MCF 10A (cell line): Measurements from ENCODE around the gene PALMD. TPM values are rescaled to one million over a fixed set of nuclear protein-coding genes. Genes with fewer than 3 reads are reported as not detected.
A peak's percentile ranks its signal among the peaks of the same experiment; 100 is the strongest.

ENCODE experiments used
- BruUV-seq: library from RNA; stranded (reverse); fragments of 400-500 nt; replicated peaks from 2 replicates; lab custom pipeline; 2021; lab: Mats Ljungman, UMichigan
- CTCF ChIA-PET: fragments of 300-600 bp; sonication (Branson Sonifier 250); formaldehyde crosslinking; extraction: SDS; loops from one replicate; lab custom pipeline; 2021; ENCODE audit warnings: antibody characterized with exemption, inconsistent platforms; lab: Yijun Ruan, JAX
- POLR2A ChIA-PET: fragments of 300-600, 350-650 bp; sonication (Branson Sonifier 250); formaldehyde crosslinking; extraction: SDS; loops from one replicate; lab custom pipeline; 2020; ENCODE audit warnings: antibody characterized with exemption, inconsistent platforms; lab: Yijun Ruan, JAX
- DNase-seq: peaks from one replicate; pipeline ENCODE4 v3.0.0-alpha.2; 2018; ENCODE audit not compliant: unreplicated experiment
- H3K27ac Mint-ChIP-seq: one replicate; pipeline ENCODE4 v1.8.0; 2022; ENCODE audit warnings: mild to moderate bottlenecking, low read depth, mixed read lengths; ENCODE audit not compliant: unreplicated experiment
- H3K27me3 Mint-ChIP-seq: one replicate; pipeline ENCODE4 v1.8.0; 2022; ENCODE audit warnings: mixed read lengths; ENCODE audit not compliant: insufficient read depth, unreplicated experiment
- H3K36me3 Mint-ChIP-seq: one replicate; pipeline ENCODE4 v1.8.0; 2022; ENCODE audit warnings: mild to moderate bottlenecking, moderate library complexity, mixed read lengths; ENCODE audit not compliant: insufficient read depth, unreplicated experiment
- H3K4me1 Mint-ChIP-seq: one replicate; pipeline ENCODE4 v1.8.0; 2022; ENCODE audit warnings: mixed read lengths; ENCODE audit not compliant: insufficient read depth, unreplicated experiment
- H3K4me3 Mint-ChIP-seq: one replicate; pipeline ENCODE4 v1.8.0; 2022; ENCODE audit warnings: mild to moderate bottlenecking, moderate library complexity, mixed read lengths; ENCODE audit not compliant: unreplicated experiment
- H3K9me3 Mint-ChIP-seq: one replicate; pipeline ENCODE4 v1.8.0; 2022; ENCODE audit warnings: mixed read lengths; ENCODE audit not compliant: unreplicated experiment
- intact Hi-C: fragments of 100-400 bp; cut with micrococcal nuclease; formaldehyde crosslinking; loops from 2 replicates; pipeline ENCODE4 v1.14.1; 2022
- total RNA-seq: library from RNA; stranded (reverse); gene quantifications from 2 replicates; pipeline ENCODE4 v1.2.3, GENCODE V29; 2022
- TF ChIP-seq, protein P1 (sequence below): fragments of 200-600 bp; IDR thresholded peaks from one replicate; pipeline ENCODE4 v1.8.0; 2022; ENCODE audit warnings: antibody characterized with exemption, mild to moderate bottlenecking; ENCODE audit not compliant: unreplicated experiment

The PALMD gene
- total RNA-seq, 1 experiment from 2014 or later = 0.33 TPM

DNA sequence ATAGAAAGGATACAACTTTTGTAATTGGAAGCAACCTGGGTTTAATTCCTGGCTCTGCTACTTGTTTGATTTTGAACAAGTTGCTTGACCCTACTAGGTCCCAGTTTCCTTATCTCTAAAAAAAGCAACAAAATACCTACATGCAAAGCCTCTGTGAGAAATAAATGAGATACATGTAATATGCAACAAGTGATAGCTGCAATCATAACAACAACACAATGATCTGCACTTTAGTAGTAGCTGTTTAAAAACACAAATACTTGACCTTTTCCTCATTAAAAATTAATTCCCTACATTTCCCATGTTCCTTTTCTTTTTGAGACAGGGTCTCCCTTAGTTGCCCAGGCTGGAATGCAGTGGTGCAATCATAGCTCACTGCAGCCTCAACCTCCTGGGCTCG, 80.5 kb downstream of the PALMD start:
- ChIA-PET POLR2A (no interaction called here), CTCF (interaction anchor here (0.6 to 0.9 kb wide), 4 partner anchors 12 to 546 kb away, joined by 3 read pairs; no protein-coding TSS in a partner anchor)
- BruUV-seq = no TSS peak
- Mint-ChIP-seq H3K4me1 (no peaks in the 10 kb centered on the region), H3K27ac (no peak overlapping the region), H3K27me3 (no peaks in the 10 kb centered on the region), H3K4me3 (no peak overlapping the region), H3K36me3 (peaks cover 4% of the 10 kb centered on the region), H3K9me3 (no peaks in the 10 kb centered on the region)
- no peak for DNase-seq
- intact Hi-C loops = no loop called here
- TF ChIP-seq, protein P1, sequence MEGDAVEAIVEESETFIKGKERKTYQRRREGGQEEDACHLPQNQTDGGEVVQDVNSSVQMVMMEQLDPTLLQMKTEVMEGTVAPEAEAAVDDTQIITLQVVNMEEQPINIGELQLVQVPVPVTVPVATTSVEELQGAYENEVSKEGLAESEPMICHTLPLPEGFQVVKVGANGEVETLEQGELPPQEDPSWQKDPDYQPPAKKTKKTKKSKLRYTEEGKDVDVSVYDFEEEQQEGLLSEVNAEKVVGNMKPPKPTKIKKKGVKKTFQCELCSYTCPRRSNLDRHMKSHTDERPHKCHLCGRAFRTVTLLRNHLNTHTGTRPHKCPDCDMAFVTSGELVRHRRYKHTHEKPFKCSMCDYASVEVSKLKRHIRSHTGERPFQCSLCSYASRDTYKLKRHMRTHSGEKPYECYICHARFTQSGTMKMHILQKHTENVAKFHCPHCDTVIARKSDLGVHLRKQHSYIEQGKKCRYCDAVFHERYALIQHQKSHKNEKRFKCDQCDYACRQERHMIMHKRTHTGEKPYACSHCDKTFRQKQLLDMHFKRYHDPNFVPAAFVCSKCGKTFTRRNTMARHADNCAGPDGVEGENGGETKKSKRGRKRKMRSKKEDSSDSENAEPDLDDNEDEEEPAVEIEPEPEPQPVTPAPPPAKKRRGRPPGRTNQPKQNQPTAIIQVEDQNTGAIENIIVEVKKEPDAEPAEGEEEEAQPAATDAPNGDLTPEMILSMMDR = no peak

DNA sequence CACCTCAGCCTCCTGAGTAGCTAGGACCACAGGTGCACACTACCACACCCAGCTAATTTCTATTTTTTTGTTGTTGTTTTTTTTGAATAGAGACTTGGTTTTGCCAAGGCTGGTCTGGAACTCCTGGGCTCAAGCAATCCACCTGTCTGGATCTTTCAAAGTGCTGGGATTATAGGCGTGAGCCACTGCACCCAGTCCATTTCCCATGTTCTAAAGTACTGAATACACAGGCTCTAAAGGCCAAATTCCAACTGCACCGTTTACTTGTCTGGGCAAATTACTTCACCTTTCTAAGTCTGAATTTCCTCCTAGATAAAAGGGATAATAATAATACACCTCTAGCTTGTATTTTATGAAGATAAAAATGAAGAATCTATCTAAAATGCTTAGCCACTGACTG, 80.9 kb downstream of the PALMD start:
- POLR2A ChIA-PET = no interaction called here
- no peak for DNase-seq
- Mint-ChIP-seq H3K4me3 (no peak overlapping the region), H3K27me3 (no peaks in the 10 kb centered on the region), H3K9me3 (no peaks in the 10 kb centered on the region), H3K4me1 (no peaks in the 10 kb centered on the region), H3K36me3 (peaks cover 4% of the 10 kb centered on the region), H3K27ac (no peak overlapping the region)
- TF ChIP-seq, protein P1 = no peak
- no TSS peak for BruUV-seq
- intact Hi-C loops = no loop called here
- CTCF ChIA-PET = interaction anchor here (0.6 to 0.9 kb wide), 3 partner anchors 12 to 546 kb away, joined by 3 read pairs; no protein-coding TSS in a partner anchor

DNA sequence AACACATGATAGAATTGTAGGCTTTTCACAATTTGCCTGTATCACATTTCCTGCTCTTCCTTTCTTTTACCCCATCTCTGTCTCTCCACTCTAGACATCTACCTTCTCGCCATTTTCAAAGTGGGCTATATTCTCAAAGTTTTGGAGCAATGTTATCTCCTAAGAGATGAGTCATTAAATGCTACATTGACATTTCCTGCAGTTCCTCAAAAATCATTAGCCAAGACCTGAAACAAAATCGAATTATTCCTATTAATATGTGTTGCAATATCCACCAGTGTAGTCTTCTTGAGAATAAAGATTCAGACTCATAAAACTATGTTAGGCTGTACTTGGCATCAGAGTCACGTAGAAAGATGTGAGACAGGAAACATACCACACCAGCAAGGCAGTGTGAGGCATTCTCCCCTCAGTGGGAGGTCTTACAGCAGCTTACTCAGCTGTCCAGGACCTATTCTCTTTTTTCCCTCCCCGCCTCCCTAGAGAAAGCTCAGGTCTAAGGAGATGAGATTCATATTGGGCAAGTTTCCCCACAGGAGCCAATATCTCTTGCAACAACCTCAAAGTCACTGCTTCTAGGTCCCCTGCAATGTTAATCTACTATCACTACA, 81.8 kb downstream of the PALMD start:
- TF ChIP-seq, protein P1 = no peak
- CTCF ChIA-PET = interaction anchor here (0.6 kb wide), 1 partner anchor 36 kb away, joined by 3 read pairs; no protein-coding TSS in a partner anchor
- POLR2A ChIA-PET = no interaction called here

DNA sequence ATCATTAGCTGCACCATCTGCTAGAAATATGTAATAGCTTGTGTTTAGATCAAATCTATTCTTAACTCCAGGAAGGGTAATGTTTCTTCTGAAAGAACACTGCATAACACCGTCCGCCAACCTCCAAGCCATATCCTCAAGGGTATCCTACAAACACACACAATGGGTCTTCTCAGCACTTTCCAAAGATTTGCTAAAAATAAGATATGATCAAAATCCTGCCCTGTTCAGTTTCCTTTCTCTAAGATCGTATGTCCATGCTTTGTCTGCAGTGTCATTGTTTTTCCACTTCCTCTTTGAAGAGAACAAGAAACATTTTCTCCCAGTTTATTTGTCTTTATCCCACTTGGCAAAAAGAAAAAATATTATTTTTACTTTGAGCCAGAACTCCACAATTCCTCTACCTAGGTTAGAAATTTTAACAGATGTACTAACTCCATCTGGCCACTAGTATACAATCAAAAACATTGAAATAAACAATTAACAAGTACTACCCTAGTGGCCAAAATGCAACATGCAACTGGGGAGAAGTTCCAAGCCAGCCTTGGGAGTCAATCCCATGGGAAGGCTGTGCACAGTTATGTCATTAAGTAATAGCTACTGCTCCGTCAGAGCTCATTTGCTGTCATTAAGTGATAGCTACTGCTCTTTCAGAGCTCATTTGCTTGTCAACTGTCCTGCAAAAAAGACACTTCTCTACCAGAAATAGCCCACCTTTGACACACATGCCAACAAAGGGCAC, 82.8 kb downstream of the PALMD start:
- H3K27me3 Mint-ChIP-seq = no peaks in the 10 kb centered on the region
- peak; percentile 50 for DNase-seq
- ChIA-PET POLR2A (no interaction called here), CTCF (interaction anchor here (0.6 to 1.2 kb wide), 6 partner anchors 13 to 1169 kb away, joined by 3 to 8 read pairs (median 3); no protein-coding TSS in a partner anchor)
- peaks cover 9% of the 10 kb centered on the region for H3K36me3 Mint-ChIP-seq
- TF ChIP-seq, protein P1 = peak; percentile 27
- intact Hi-C loops = no loop called here
- no peak overlapping the region for H3K27ac Mint-ChIP-seq
- no peak overlapping the region for H3K4me3 Mint-ChIP-seq
- no TSS peak for BruUV-seq
- H3K9me3 Mint-ChIP-seq = no peaks in the 10 kb centered on the region
- no peaks in the 10 kb centered on the region for H3K4me1 Mint-ChIP-seq

More for the DNA sequence above, 81.8 kb downstream of the PALMD start:
- H3K9me3 Mint-ChIP-seq = no peaks in the 10 kb centered on the region
- H3K36me3 Mint-ChIP-seq = peaks cover 4% of the 10 kb centered on the region
- intact Hi-C loops = no loop called here
- no peaks in the 10 kb centered on the region for H3K27me3 Mint-ChIP-seq
- H3K4me1 Mint-ChIP-seq = no peaks in the 10 kb centered on the region
- BruUV-seq = no TSS peak
- DNase-seq = peak; percentile 18
- H3K27ac Mint-ChIP-seq = no peak overlapping the region
- no peak overlapping the region for H3K4me3 Mint-ChIP-seq
